GM18951 (cell line): Measurements from ENCODE around the gene SNRPA1.

ENCODE experiments used
- POLR2A ChIP-seq: IDR thresholded peaks from 4 replicates; pipeline ENCODE4 v1.6.1; 2011; ENCODE audit warnings: mild to moderate bottlenecking; ENCODE audit not compliant: insufficient read length, insufficient read depth; ENCODE audit errors: extremely low read depth
- in situ Hi-C: fragments of 300-500 bp; cut with MboI; formaldehyde crosslinking; loops from one replicate; pipeline ENCODE4 v1.12.0; 2022; ENCODE audit warnings: low sequenced_read_pairs, mixed read lengths, inconsistent platforms; ENCODE audit not compliant: unreplicated experiment

Gene SNRPA1

GRCh38 chr15:101272584-101272983 lies 22.5 kb downstream of the SNRPA1 start:
- TF ChIP-seq POLR2A = no peak
- in situ Hi-C loops = loop anchor here (25.0 kb wide), 2 partner anchors 360 to 660 kb away; partner anchors contain the start of genes ASB7, LINS1 and LRRK1

GRCh38 chr15:101269479-101270223 lies 25.4 kb downstream of the SNRPA1 start:
- in situ Hi-C loops = loop anchor here (25.0 kb wide), 2 partner anchors 357 to 657 kb away; partner anchors contain the start of genes ASB7, LINS1 and LRRK1
- TF ChIP-seq POLR2A = no peak

GRCh38 chr15:101267320-101268104 lies 27.5 kb downstream of the SNRPA1 start:
- TF ChIP-seq POLR2A = no peak
- in situ Hi-C loops = loop anchor here (25.0 kb wide), 2 partner anchors 355 to 655 kb away; partner anchors contain the start of genes ASB7, LINS1 and LRRK1

GRCh38 chr15:101266787-101267186 lies 28.3 kb downstream of the SNRPA1 start:
- TF ChIP-seq POLR2A = peak; percentile 7
- in situ Hi-C loops = loop anchor here (25.0 kb wide), 2 partner anchors 354 to 654 kb away; partner anchors contain the start of genes ASB7, LINS1 and LRRK1

- in situ Hi-C loops = loop anchor here (25.0 kb wide), 2 partner anchors 354 to 654 kb away; partner anchors contain the start of genes ASB7, LINS1 and LRRK1
- no peak for TF ChIP-seq POLR2A
Measured at GRCh38 chr15:101266034-101266433, 29.0 kb downstream of the SNRPA1 start.

- TF ChIP-seq POLR2A = no peak
- in situ Hi-C loops = loop anchor here (25.0 kb wide), 2 partner anchors 353 to 653 kb away; partner anchors contain the start of genes ASB7, LINS1 and LRRK1
Measured at GRCh38 chr15:101264911-101265641, 30.0 kb downstream of the SNRPA1 start.

GRCh38 chr15:101264011-101264410 lies 31.0 kb downstream of the SNRPA1 start:
- no peak for TF ChIP-seq POLR2A
- in situ Hi-C loops = loop anchor here (25.0 kb wide), 2 partner anchors 352 to 652 kb away; partner anchors contain the start of genes ASB7, LINS1 and LRRK1

- in situ Hi-C loops = loop anchor here (25.0 kb wide), 2 partner anchors 350 to 650 kb away; partner anchors contain the start of genes ASB7, LINS1 and LRRK1
- TF ChIP-seq POLR2A = no peak
Measured at GRCh38 chr15:101262551-101262950, 32.5 kb downstream of the SNRPA1 start.

- in situ Hi-C loops = loop anchor here (5.0 to 25.0 kb wide), 4 partner anchors 166 to 646 kb away; partner anchors contain the start of genes ASB7, LINS1 and LRRK1
- TF ChIP-seq POLR2A = no peak
Measured at GRCh38 chr15:101258238-101259144, 36.6 kb downstream of the SNRPA1 start.

GRCh38 chr15:101256757-101257156 lies 38.3 kb downstream of the SNRPA1 start:
- in situ Hi-C loops = loop anchor here (5.0 to 25.0 kb wide), 4 partner anchors 164 to 644 kb away; partner anchors contain the start of genes ASB7, LINS1 and LRRK1
- no peak for TF ChIP-seq POLR2A

- TF ChIP-seq POLR2A = no peak
- in situ Hi-C loops = loop anchor here (5.0 to 25.0 kb wide), 4 partner anchors 163 to 643 kb away; partner anchors contain the start of genes ASB7, LINS1 and LRRK1
Measured at GRCh38 chr15:101255615-101256241, 39.3 kb downstream of the SNRPA1 start.

- no peak for TF ChIP-seq POLR2A
- in situ Hi-C loops = loop anchor here (5.0 to 25.0 kb wide), 4 partner anchors 163 to 643 kb away; partner anchors contain the start of genes ASB7, LINS1 and LRRK1
Measured at GRCh38 chr15:101255051-101255395, 40.0 kb downstream of the SNRPA1 start.
